ENCODE results near the gene FRMD5. TPM values are rescaled to one million over a fixed set of nuclear protein-coding genes. Genes with fewer than 3 reads are reported as not detected.

The FRMD5 gene
- total RNA-seq, 1 donor from 2014 or later = 43.8 TPM

DNA sequence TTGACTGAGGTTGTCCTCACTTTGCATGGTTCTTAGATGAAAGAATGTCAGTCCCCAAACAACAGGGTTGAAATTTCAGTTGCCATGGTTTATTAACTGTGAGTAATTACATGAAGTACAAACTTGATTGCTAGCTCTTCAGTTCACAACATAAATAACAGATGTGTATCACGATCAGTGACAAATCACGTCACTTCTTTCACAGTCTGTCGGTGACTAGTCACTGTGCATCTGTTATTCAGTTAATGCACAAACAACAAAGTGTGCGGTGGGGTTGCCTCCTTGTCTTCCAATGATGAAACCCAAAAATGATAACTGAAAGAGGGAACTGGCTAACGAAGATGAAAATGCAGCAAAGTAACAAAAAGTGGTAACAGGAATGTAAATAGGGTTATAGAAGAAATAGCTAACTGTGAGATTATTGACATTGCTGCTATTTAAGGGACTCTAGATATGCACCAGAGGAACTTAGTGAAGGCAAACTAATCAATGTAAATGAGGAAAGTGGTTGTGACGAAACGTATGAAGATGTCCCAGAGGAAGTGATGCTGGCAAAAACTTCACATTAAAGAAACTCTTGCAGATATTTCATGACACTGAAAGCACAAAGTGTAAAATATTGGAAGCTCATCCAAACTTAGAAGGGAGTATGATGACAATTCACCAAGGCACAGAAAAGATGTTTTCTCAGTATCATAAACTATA lies 208.9 kb downstream of the FRMD5 start:
- DNase-seq = no peak
- peaks cover 10% of the 10 kb centered on the region for H3K36me3 Mint-ChIP-seq (ENCODE audit: unreplicated experiment)
- H3K4me3 Mint-ChIP-seq (ENCODE audit: unreplicated experiment) = no peak overlapping the region
- H3K9me3 Mint-ChIP-seq (ENCODE audit: unreplicated experiment) = peaks cover 6% of the 10 kb centered on the region
- peaks cover 16% of the 10 kb centered on the region for H3K4me1 Mint-ChIP-seq (ENCODE audit: low read depth, unreplicated experiment)
- TF ChIP-seq, protein P1, sequence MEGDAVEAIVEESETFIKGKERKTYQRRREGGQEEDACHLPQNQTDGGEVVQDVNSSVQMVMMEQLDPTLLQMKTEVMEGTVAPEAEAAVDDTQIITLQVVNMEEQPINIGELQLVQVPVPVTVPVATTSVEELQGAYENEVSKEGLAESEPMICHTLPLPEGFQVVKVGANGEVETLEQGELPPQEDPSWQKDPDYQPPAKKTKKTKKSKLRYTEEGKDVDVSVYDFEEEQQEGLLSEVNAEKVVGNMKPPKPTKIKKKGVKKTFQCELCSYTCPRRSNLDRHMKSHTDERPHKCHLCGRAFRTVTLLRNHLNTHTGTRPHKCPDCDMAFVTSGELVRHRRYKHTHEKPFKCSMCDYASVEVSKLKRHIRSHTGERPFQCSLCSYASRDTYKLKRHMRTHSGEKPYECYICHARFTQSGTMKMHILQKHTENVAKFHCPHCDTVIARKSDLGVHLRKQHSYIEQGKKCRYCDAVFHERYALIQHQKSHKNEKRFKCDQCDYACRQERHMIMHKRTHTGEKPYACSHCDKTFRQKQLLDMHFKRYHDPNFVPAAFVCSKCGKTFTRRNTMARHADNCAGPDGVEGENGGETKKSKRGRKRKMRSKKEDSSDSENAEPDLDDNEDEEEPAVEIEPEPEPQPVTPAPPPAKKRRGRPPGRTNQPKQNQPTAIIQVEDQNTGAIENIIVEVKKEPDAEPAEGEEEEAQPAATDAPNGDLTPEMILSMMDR (IDR thresholded peaks at IDR 0.05; ENCODE audit: partially characterized antibody, unreplicated experiment) = no peak
- H3K27me3 Mint-ChIP-seq (ENCODE audit: unreplicated experiment) = peaks cover 2% of the 10 kb centered on the region
- H3K27ac Mint-ChIP-seq (ENCODE audit: unreplicated experiment) = no peak overlapping the region

DNA sequence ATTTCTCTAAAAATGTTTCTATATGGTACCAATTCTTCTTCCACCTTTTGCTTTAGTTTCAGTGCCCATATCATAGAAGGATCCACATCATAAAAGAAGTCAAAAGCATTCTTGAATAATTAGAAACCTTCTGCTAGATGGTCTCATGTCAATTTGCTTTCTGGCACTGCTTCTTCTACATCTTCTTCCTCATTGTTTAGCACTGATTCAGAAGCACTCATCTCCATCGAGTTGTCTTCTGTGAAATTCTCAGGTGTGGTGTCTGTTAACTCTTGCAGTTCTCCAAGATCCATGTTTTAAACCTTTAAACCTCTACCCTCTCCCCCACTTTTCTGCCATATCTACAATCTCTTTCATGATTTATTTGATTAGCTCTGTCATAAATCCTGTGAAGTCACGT lies 213.5 kb downstream of the FRMD5 start:
- TF ChIP-seq, protein P1 (IDR thresholded peaks at IDR 0.05; ENCODE audit: partially characterized antibody, unreplicated experiment) = no peak

DNA sequence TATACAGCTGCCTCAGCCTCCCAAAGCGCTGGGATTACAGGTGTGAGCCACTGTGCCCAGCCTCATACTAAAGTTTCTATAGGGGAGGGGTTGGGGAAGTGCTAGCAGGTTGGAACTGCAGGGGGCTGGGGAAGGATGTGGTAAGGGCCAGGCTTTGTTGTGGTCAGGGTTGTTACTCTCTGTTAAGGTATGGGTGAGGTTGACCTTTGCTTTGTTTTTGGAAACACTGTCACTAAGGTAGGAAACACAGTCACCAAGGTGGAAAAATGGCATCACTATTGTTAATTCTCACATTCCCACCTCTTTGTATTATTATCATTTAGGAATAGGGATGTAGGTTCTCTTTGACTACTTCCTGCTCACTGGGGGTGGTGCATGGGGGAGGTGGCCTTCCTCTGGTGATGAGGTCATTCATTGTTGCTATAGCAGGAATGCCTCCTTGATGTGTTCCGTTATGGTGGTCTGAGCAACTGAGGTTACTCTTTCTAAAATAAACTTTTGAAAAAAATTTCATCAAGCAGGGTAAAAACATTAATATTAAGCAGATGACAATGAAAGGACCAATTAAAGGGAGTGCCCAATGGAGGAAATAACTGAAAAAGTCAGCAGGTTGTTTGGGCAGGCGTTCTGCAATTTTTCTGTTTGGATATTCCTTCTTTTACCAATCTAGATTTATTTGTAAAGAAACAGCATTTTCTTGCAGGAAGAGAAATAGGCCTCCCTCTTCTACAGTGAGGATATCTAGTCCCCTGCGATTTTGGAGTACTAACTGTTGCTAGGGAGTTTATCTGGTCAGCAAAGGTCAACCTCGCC lies 217.8 kb downstream of the FRMD5 start:
- Mint-ChIP-seq H3K9me3 (ENCODE audit: unreplicated experiment) (no peaks in the 10 kb centered on the region), H3K36me3 (ENCODE audit: unreplicated experiment) (no peaks in the 10 kb centered on the region), H3K27ac (ENCODE audit: unreplicated experiment) (no peak overlapping the region), H3K27me3 (ENCODE audit: unreplicated experiment) (no peaks in the 10 kb centered on the region), H3K4me3 (ENCODE audit: unreplicated experiment) (no peak overlapping the region), H3K4me1 (ENCODE audit: low read depth, unreplicated experiment) (peaks cover 13% of the 10 kb centered on the region)
- TF ChIP-seq, protein P1 (IDR thresholded peaks at IDR 0.05; ENCODE audit: partially characterized antibody, unreplicated experiment) = no peak
- DNase-seq = no peak

More for the DNA sequence above, 213.5 kb downstream of the FRMD5 start:
- no peaks in the 10 kb centered on the region for H3K36me3 Mint-ChIP-seq (ENCODE audit: unreplicated experiment)
- H3K4me1 Mint-ChIP-seq (ENCODE audit: low read depth, unreplicated experiment) = peaks cover 11% of the 10 kb centered on the region
- H3K27me3 Mint-ChIP-seq (ENCODE audit: unreplicated experiment) = no peaks in the 10 kb centered on the region
- no peak overlapping the region for H3K27ac Mint-ChIP-seq (ENCODE audit: unreplicated experiment)
- H3K9me3 Mint-ChIP-seq (ENCODE audit: unreplicated experiment) = peaks cover 3% of the 10 kb centered on the region
- DNase-seq = no peak
- H3K4me3 Mint-ChIP-seq (ENCODE audit: unreplicated experiment) = no peak overlapping the region

DNA sequence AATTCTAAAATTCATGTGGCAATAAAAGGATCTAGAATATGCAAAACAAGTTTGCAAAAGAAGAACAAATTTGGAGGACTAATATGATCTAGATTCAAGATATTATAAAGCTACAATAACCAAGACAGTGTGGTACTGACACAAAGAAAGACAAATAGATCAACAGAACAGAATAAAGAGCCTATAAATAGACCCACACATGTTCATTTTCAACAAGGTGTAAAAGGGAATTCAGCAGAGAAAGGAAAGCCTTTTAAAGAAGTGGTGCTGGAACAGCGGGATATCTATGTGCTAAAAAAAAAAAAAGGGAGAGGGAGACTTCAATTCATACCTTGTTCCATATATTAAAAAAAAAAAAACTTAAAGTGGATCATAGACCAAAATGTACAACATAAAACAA lies 219.3 kb downstream of the FRMD5 start:
- Mint-ChIP-seq H3K4me1 (ENCODE audit: low read depth, unreplicated experiment) (peaks cover 13% of the 10 kb centered on the region), H3K36me3 (ENCODE audit: unreplicated experiment) (no peaks in the 10 kb centered on the region), H3K4me3 (ENCODE audit: unreplicated experiment) (no peak overlapping the region), H3K9me3 (ENCODE audit: unreplicated experiment) (no peaks in the 10 kb centered on the region), H3K27me3 (ENCODE audit: unreplicated experiment) (no peaks in the 10 kb centered on the region), H3K27ac (ENCODE audit: unreplicated experiment) (no peak overlapping the region)
- no peak for DNase-seq
- TF ChIP-seq, protein P1 (IDR thresholded peaks at IDR 0.05; ENCODE audit: partially characterized antibody, unreplicated experiment) = no peak

DNA sequence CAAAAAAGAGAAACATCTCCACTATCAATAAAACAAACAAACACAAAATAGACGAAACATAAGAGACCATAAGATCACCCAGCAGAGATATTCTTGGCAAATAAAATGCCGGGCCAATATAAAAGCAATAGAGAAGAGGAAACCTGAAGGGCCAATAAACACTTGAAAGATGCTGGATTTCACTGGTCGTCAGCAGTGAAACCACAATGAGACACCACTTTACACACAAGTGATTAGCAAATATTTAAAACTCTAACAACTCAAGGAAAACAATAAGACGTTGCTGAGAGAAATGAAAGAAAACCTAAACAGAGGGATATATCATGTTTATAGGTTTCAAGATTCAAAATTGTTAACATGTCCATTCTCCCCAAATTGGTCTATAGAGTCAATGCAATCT lies 219.7 kb downstream of the FRMD5 start:
- H3K4me3 Mint-ChIP-seq (ENCODE audit: unreplicated experiment) = no peak overlapping the region
- H3K9me3 Mint-ChIP-seq (ENCODE audit: unreplicated experiment) = no peaks in the 10 kb centered on the region
- no peaks in the 10 kb centered on the region for H3K36me3 Mint-ChIP-seq (ENCODE audit: unreplicated experiment)
- H3K27me3 Mint-ChIP-seq (ENCODE audit: unreplicated experiment) = no peaks in the 10 kb centered on the region
- TF ChIP-seq, protein P1 (IDR thresholded peaks at IDR 0.05; ENCODE audit: partially characterized antibody, unreplicated experiment) = no peak
- H3K27ac Mint-ChIP-seq (ENCODE audit: unreplicated experiment) = peak overlapping the region; percentile 2
- DNase-seq = no peak
- peaks cover 13% of the 10 kb centered on the region for H3K4me1 Mint-ChIP-seq (ENCODE audit: low read depth, unreplicated experiment)

Measured in glutamatergic neuron (in vitro differentiated cells).